Measurements from ENCODE around the gene SNAPIN.

SNAPIN gene

DNA sequence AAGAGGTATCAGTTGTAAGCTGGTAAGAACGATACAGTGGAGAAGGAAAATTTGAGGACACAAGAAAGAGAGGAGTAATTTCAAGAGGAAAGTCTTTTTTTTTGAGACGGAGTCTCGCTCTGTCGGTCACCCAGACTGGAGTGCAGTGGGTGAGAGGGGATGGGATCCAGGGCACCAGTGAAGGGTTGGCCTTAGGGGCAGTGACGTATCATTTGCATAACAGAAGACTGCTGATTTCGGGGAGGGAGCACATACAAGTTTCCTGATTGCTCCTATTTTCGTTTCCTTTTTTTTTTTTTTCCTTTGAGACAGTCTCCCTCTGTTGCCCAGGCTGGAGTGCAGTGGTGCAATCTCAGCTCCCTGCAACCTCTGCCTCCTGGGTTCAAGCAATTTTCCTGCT lies 35.4 kb upstream of the SNAPIN start:
- no peak for DNase-seq (ENCODE audit: low read depth)
- TF ChIP-seq POLR2A (IDR thresholded peaks at IDR 0.05; ENCODE audit: extremely low read depth, insufficient read length) (no peak), MYC (IDR thresholded peaks at IDR 0.05; ENCODE audit: low read depth, low read length) (no peak)
- TF ChIP-seq, protein P1, sequence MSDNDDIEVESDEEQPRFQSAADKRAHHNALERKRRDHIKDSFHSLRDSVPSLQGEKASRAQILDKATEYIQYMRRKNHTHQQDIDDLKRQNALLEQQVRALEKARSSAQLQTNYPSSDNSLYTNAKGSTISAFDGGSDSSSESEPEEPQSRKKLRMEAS (IDR thresholded peaks at IDR 0.05; ENCODE audit: low read depth, low read length), result no peak
- TF ChIP-seq, protein P2, sequence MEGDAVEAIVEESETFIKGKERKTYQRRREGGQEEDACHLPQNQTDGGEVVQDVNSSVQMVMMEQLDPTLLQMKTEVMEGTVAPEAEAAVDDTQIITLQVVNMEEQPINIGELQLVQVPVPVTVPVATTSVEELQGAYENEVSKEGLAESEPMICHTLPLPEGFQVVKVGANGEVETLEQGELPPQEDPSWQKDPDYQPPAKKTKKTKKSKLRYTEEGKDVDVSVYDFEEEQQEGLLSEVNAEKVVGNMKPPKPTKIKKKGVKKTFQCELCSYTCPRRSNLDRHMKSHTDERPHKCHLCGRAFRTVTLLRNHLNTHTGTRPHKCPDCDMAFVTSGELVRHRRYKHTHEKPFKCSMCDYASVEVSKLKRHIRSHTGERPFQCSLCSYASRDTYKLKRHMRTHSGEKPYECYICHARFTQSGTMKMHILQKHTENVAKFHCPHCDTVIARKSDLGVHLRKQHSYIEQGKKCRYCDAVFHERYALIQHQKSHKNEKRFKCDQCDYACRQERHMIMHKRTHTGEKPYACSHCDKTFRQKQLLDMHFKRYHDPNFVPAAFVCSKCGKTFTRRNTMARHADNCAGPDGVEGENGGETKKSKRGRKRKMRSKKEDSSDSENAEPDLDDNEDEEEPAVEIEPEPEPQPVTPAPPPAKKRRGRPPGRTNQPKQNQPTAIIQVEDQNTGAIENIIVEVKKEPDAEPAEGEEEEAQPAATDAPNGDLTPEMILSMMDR (IDR thresholded peaks at IDR 0.05; ENCODE audit: low read depth, low read length), result no peak
- H3K4me3 ChIP-seq (ENCODE audit: low read depth, low read length), result no peak overlapping the region

- H3K4me3 ChIP-seq (ENCODE audit: low read depth, low read length), result no peak overlapping the region
- no peak for TF ChIP-seq MYC (IDR thresholded peaks at IDR 0.05; ENCODE audit: low read depth, low read length)
- TF ChIP-seq POLR2A (IDR thresholded peaks at IDR 0.05; ENCODE audit: extremely low read depth, insufficient read length), result no peak
- TF ChIP-seq, protein P2 (IDR thresholded peaks at IDR 0.05; ENCODE audit: low read depth, low read length), result no peak
- TF ChIP-seq, protein P1 (IDR thresholded peaks at IDR 0.05; ENCODE audit: low read depth, low read length), result no peak
- no peak for DNase-seq (ENCODE audit: low read depth)
Measured at GRCh38 chr1:153624965-153625611, 33.4 kb upstream of the SNAPIN start.

- no peak for DNase-seq (ENCODE audit: low read depth)
- TF ChIP-seq POLR2A (IDR thresholded peaks at IDR 0.05; ENCODE audit: extremely low read depth, insufficient read length), result peak; percentile 1
- TF ChIP-seq, protein P1 (IDR thresholded peaks at IDR 0.05; ENCODE audit: low read depth, low read length), result no peak
- no peak overlapping the region for H3K4me3 ChIP-seq (ENCODE audit: low read depth, low read length)
Measured at GRCh38 chr1:153626477-153626903, 32.0 kb upstream of the SNAPIN start.

GRCh38 chr1:153626904-153627714 lies 31.4 kb upstream of the SNAPIN start, which contains the start of gene S100A13:
S100A13 (minus strand) TSS chr1:153627505; CDS start chr1:153626472, 1,033 bp downstream.
- no peak within 1 kb of the TSS for H3K4me3 ChIP-seq (ENCODE audit: low read depth, low read length)
- DNase-seq (ENCODE audit: low read depth), result peak; percentile 70
- peak; percentile 54 for TF ChIP-seq POLR2A (IDR thresholded peaks at IDR 0.05; ENCODE audit: extremely low read depth, insufficient read length)
- TF ChIP-seq, protein P2 (IDR thresholded peaks at IDR 0.05; ENCODE audit: low read depth, low read length), result peak; percentile 58
- TF ChIP-seq, protein P1 (IDR thresholded peaks at IDR 0.05; ENCODE audit: low read depth, low read length), result no peak
- TF ChIP-seq MYC (IDR thresholded peaks at IDR 0.05; ENCODE audit: low read depth, low read length), result no peak

DNA sequence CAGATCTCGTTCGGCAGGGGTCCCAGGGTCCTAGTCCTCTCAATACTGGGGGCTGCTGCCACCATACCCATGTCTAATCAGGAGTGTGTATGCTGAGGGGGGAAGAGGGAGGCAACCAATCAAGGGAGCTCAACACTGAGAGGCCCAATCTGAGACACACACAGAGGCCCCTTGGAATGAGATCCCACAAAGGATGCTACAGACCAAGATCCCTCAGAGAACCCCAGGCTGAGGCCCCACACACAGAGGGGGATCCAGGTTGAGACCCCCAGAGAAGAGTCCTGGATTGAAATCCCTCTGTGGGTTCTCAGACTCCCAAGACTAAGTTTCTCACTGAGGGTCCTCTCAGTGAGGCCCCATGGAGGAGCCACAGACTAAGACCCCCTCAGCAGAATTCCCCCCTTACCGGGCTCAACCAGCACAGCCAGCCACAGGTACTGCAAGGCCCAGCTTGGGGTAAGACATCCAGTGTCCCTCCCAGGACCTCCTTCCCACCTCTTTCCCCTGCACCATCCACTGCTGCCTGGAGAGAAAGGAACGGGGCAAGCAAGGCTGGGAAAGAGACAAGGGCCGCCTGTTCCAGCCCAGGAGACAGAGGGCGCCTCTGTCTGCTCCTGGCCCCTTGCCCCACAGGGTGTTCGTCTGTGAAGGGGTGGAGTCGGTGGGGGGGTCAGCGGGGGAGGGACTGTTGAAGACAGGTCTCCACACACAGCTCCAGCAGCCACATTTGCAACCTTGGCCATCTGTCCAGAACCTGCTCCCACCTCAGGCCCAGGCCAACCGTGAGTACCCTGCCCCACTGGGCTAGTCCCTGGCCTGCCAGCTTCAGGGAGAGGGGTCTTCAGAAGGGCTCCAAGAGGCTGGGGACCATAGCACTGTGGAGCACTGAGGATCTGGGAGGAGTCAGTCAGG lies 30.5 kb upstream of the SNAPIN start, which contains the start of gene S100A1:
Gene S100A1, plus strand, starts transcription at position 720 of the 912 bp plus-strand sequence. CDS start 2,088 bp downstream, outside the sequence.
- no peak within 1 kb of the TSS for H3K4me3 ChIP-seq (ENCODE audit: low read depth, low read length)
- TF ChIP-seq, protein P1 (IDR thresholded peaks at IDR 0.05; ENCODE audit: low read depth, low read length), result no peak
- TF ChIP-seq, protein P2 (IDR thresholded peaks at IDR 0.05; ENCODE audit: low read depth, low read length), result no peak
- TF ChIP-seq POLR2A (IDR thresholded peaks at IDR 0.05; ENCODE audit: extremely low read depth, insufficient read length) (no peak), MYC (IDR thresholded peaks at IDR 0.05; ENCODE audit: low read depth, low read length) (no peak)
- DNase-seq (ENCODE audit: low read depth), result peak; percentile 34
